ENCODE data around the gene IL1RAP. TPM values are rescaled to one million over a fixed set of nuclear protein-coding genes. Genes with fewer than 3 reads are reported as not detected.

Gene IL1RAP
- total and polyA plus RNA-seq, 12 donors, result 2.1 to 11.9 (median 7.6) TPM

DNA sequence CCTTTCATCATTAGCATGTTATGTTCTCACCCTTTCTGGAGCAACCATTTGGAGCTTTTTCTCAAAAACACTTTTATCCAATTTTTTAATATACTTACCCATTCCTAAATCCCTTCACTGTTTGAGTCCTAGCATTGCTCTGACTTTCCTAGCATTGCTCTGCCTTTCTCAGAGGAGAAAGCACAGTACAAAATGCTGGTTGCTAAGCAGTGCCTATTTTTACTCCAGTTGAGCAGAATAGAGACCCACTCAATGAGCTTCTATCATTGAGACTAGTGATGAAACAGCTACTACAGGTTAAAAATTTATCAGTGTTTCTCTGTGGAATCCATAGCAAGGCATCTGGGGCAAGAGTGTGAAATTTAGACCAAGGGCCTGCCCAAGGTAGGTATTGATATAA is 21.8 kb upstream of the IL1RAP start:
- Histone ChIP-seq H3K4me1 (peaks cover 0 to 44% (median 5%) of the 10 kb centered on the region in 9 donors), H3K9me3 (no peaks in the 10 kb centered on the region), H3K4me3 (no peak overlapping the region), H3K27me3 (peaks cover 0 to 35% (median 6%) of the 10 kb centered on the region in 7 donors), H3K27ac (peak overlapping the region; percentile 26 to 83 (median 69)), H3K36me3 (no peaks in the 10 kb centered on the region)
- intact Hi-C loops (cut with DNase I), result no loop called here
- no peak for DNase-seq
- TF ChIP-seq, protein P1, sequence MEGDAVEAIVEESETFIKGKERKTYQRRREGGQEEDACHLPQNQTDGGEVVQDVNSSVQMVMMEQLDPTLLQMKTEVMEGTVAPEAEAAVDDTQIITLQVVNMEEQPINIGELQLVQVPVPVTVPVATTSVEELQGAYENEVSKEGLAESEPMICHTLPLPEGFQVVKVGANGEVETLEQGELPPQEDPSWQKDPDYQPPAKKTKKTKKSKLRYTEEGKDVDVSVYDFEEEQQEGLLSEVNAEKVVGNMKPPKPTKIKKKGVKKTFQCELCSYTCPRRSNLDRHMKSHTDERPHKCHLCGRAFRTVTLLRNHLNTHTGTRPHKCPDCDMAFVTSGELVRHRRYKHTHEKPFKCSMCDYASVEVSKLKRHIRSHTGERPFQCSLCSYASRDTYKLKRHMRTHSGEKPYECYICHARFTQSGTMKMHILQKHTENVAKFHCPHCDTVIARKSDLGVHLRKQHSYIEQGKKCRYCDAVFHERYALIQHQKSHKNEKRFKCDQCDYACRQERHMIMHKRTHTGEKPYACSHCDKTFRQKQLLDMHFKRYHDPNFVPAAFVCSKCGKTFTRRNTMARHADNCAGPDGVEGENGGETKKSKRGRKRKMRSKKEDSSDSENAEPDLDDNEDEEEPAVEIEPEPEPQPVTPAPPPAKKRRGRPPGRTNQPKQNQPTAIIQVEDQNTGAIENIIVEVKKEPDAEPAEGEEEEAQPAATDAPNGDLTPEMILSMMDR (IDR thresholded peaks at IDR 0.05), result no peak
- peak in 7 of 8 donors; percentile 39 to 83 (median 66) for ATAC-seq

DNA sequence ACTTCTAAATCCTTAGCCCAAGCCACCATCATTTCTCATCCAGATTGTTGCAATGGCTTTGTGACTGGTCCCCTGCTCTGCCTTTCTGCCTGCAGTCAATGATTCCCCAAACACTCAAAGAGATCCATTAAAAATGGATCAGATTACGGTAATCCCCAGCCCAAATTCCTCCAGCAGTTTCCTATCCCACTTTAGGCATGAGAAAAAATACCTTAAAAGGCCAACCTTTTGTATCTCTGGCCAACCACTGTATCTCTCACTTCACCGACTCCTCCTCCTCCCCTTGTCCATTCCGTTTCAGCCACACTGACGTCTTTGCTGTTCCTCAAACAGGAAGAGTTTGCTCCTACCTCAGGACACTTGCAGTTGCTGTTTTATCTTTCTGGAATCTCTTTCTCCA is 20.9 kb upstream of the IL1RAP start:
- Histone ChIP-seq H3K27ac (peak overlapping the region in 8 of 10 donors; percentile 29 to 83 (median 74)), H3K4me3 (no peak overlapping the region), H3K4me1 (peaks cover 0 to 47% (median 7%) of the 10 kb centered on the region in 9 donors), H3K27me3 (peaks cover 0 to 28% (median 6%) of the 10 kb centered on the region in 7 donors), H3K36me3 (no peaks in the 10 kb centered on the region), H3K9me3 (no peaks in the 10 kb centered on the region)
- ATAC-seq (no peak), DNase-seq (no peak)
- intact Hi-C loops (cut with DNase I), result no loop called here
- 71 to 84% methylated on average over 4 of the region's 4 CpGs for WGBS, 2 donors
- TF ChIP-seq, protein P1 (IDR thresholded peaks at IDR 0.05), result no peak

DNA sequence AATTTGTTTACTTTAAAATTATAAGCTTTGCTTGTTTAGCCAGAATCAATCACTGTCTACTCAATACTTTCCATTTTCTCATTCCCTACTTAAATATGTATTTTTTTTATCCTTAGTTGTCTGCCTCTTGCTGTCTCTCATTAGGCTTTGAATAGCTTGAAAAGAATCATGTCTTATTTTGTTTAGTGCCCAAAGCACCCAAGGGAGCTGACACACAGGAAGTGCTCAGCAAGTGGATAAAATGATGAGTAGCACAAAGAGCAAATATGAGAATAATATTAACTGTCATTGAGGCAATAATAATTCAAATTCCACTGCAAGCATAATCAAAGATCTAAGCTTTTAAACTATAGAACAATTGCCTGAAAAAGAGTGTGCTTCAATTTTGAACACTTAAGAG is 19.0 kb upstream of the IL1RAP start:
- peaks cover 0 to 57% (median 11%) of the 10 kb centered on the region in 9 donors for H3K4me1 ChIP-seq
- H3K27ac ChIP-seq, result peak overlapping the region in 5 of 10 donors; percentile 21 to 73 (median 46)
- DNase-seq (no peak), ATAC-seq (no peak)
- H3K27me3 ChIP-seq, result peaks cover 0 to 19% (median 0%) of the 10 kb centered on the region in 7 donors
- H3K9me3 ChIP-seq, result no peaks in the 10 kb centered on the region
- TF ChIP-seq, protein P1 (IDR thresholded peaks at IDR 0.05), result no peak
- intact Hi-C loops (cut with DNase I), result no loop called here
- H3K36me3 ChIP-seq, result no peaks in the 10 kb centered on the region
- no peak overlapping the region for H3K4me3 ChIP-seq

DNA sequence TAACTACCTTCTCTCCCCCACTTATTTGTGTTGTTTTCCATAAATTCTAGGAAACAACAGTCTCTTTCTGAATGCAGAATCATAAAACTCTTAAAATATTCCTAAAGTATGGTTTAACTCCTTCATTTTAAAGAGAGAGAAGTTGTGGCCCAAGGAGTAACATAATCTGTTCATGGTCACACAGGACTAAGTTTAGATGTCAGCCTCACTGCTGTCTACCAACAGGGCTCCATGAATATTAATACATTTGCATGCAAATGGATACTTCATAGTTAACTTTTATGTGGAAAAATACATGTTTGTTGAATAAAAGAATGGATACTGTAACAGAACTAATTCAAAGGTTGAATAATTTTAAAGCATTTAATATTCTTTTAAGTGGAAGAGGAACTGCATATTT is 18.5 kb upstream of the IL1RAP start:
- Histone ChIP-seq H3K4me1 (peaks cover 0 to 57% (median 11%) of the 10 kb centered on the region in 9 donors), H3K27me3 (peaks cover 0 to 14% (median 0%) of the 10 kb centered on the region in 7 donors), H3K4me3 (no peak overlapping the region), H3K27ac (peak overlapping the region in 5 of 10 donors; percentile 23 to 73 (median 46)), H3K36me3 (no peaks in the 10 kb centered on the region), H3K9me3 (no peaks in the 10 kb centered on the region)
- DNase-seq, result no peak
- TF ChIP-seq, protein P1 (IDR thresholded peaks at IDR 0.05), result no peak
- intact Hi-C loops (cut with DNase I), result no loop called here
- no peak for ATAC-seq

Data from heart right ventricle (tissue), 16 donors.